ENCODE measurements around the gene ZBTB8OS.
"Not testable (repeated sequence)": the region's sequence is repeated elsewhere in the genome, so short reads cannot be mapped to it uniquely, and the experiment has no call there.

ZBTB8OS gene

GRCh38 chr1:32647308-32648134 lies 2.8 kb downstream of the ZBTB8OS start:
- H3K4me1 ChIP-seq (ENCODE audit: control insufficient read depth in 1 of 2, insufficient read depth in 2 of 2, low read length in 2 of 2) = peaks cover 4 to 19% of the 10 kb centered on the region in 2 donors
- no peak overlapping the region for H3K4me3 ChIP-seq (ENCODE audit: low read depth in 1 of 2, low read length in 2 of 2)
- H3K27ac ChIP-seq (ENCODE audit: low read length) = no peak overlapping the region

GRCh38 chr1:32644426-32644825 lies 5.9 kb downstream of the ZBTB8OS start:
- H3K36me3 ChIP-seq (ENCODE audit: control insufficient read depth in 1 of 2, insufficient read depth in 2 of 2, low read length in 2 of 2) = no peaks in the 10 kb centered on the region
- H3K9me3 ChIP-seq (ENCODE audit: control insufficient read depth in 1 of 2, low read length in 2 of 2) = no peaks in the 10 kb centered on the region
- peaks cover 0 to 10% of the 10 kb centered on the region in 2 donors for H3K4me1 ChIP-seq (ENCODE audit: control insufficient read depth in 1 of 2, insufficient read depth in 2 of 2, low read length in 2 of 2)
- no peak overlapping the region for H3K27ac ChIP-seq (ENCODE audit: low read length)
- H3K27me3 ChIP-seq (ENCODE audit: low read depth, low read length) = no peaks in the 10 kb centered on the region
- H3K4me3 ChIP-seq (ENCODE audit: low read depth in 1 of 2, low read length in 2 of 2) = no peak overlapping the region

More at GRCh38 chr1:32647308-32648134, 2.8 kb downstream of the ZBTB8OS start:
- Histone ChIP-seq H3K36me3 (ENCODE audit: control insufficient read depth in 1 of 2, insufficient read depth in 2 of 2, low read length in 2 of 2) (peaks cover 0 to 4% of the 10 kb centered on the region in 2 donors), H3K9me3 (ENCODE audit: control insufficient read depth in 1 of 2, low read length in 2 of 2) (no peaks in the 10 kb centered on the region), H3K27me3 (ENCODE audit: low read depth, low read length) (no peaks in the 10 kb centered on the region)

GRCh38 chr1:32642292-32642827 lies 8.0 kb downstream of the ZBTB8OS start:
- not testable (repeated sequence) for H3K27ac ChIP-seq (ENCODE audit: low read length); H3K27me3 ChIP-seq (ENCODE audit: low read depth, low read length); H3K4me1 ChIP-seq (ENCODE audit: control insufficient read depth in 1 of 2, insufficient read depth in 2 of 2, low read length in 2 of 2)

GRCh38 chr1:32639489-32640075 lies 10.8 kb downstream of the ZBTB8OS start:
- Histone ChIP-seq H3K27me3 (ENCODE audit: low read depth, low read length) (no peaks in the 10 kb centered on the region), H3K36me3 (ENCODE audit: control insufficient read depth in 1 of 2, insufficient read depth in 2 of 2, low read length in 2 of 2) (no peaks in the 10 kb centered on the region), H3K4me1 (ENCODE audit: control insufficient read depth in 1 of 2, insufficient read depth in 2 of 2, low read length in 2 of 2) (no peaks in the 10 kb centered on the region), H3K4me3 (ENCODE audit: low read depth in 1 of 2, low read length in 2 of 2) (no peak overlapping the region), H3K27ac (ENCODE audit: low read length) (no peak overlapping the region), H3K9me3 (ENCODE audit: control insufficient read depth in 1 of 2, low read length in 2 of 2) (no peaks in the 10 kb centered on the region)

More at GRCh38 chr1:32642292-32642827, 8.0 kb downstream of the ZBTB8OS start:
- H3K4me3 ChIP-seq (ENCODE audit: low read depth in 1 of 2, low read length in 2 of 2); H3K9me3 ChIP-seq (ENCODE audit: control insufficient read depth in 1 of 2, low read length in 2 of 2); H3K36me3 ChIP-seq (ENCODE audit: control insufficient read depth in 1 of 2, insufficient read depth in 2 of 2, low read length in 2 of 2): not testable (repeated sequence)

GRCh38 chr1:32636914-32637645 lies 13.3 kb downstream of the ZBTB8OS start:
- Histone ChIP-seq H3K27me3 (ENCODE audit: low read depth, low read length) (no peaks in the 10 kb centered on the region), H3K4me1 (ENCODE audit: control insufficient read depth in 1 of 2, insufficient read depth in 2 of 2, low read length in 2 of 2) (no peaks in the 10 kb centered on the region), H3K27ac (ENCODE audit: low read length) (no peak overlapping the region), H3K4me3 (ENCODE audit: low read depth in 1 of 2, low read length in 2 of 2) (no peak overlapping the region), H3K36me3 (ENCODE audit: control insufficient read depth in 1 of 2, insufficient read depth in 2 of 2, low read length in 2 of 2) (peaks cover 6 to 8% of the 10 kb centered on the region in 2 donors), H3K9me3 (ENCODE audit: control insufficient read depth in 1 of 2, low read length in 2 of 2) (no peaks in the 10 kb centered on the region)

GRCh38 chr1:32635508-32636277 lies 14.7 kb downstream of the ZBTB8OS start:
- no peaks in the 10 kb centered on the region for H3K9me3 ChIP-seq (ENCODE audit: control insufficient read depth in 1 of 2, low read length in 2 of 2)
- H3K27ac ChIP-seq (ENCODE audit: low read length) = no peak overlapping the region
- H3K36me3 ChIP-seq (ENCODE audit: control insufficient read depth in 1 of 2, insufficient read depth in 2 of 2, low read length in 2 of 2) = peaks cover 6 to 8% of the 10 kb centered on the region in 2 donors
- no peak overlapping the region for H3K4me3 ChIP-seq (ENCODE audit: low read depth in 1 of 2, low read length in 2 of 2)
- no peaks in the 10 kb centered on the region for H3K27me3 ChIP-seq (ENCODE audit: low read depth, low read length)
- H3K4me1 ChIP-seq (ENCODE audit: control insufficient read depth in 1 of 2, insufficient read depth in 2 of 2, low read length in 2 of 2) = no peaks in the 10 kb centered on the region

GRCh38 chr1:32632829-32633228 lies 17.5 kb downstream of the ZBTB8OS start:
- peaks cover 6 to 8% of the 10 kb centered on the region in 2 donors for H3K36me3 ChIP-seq (ENCODE audit: control insufficient read depth in 1 of 2, insufficient read depth in 2 of 2, low read length in 2 of 2)
- H3K4me3 ChIP-seq (ENCODE audit: low read depth in 1 of 2, low read length in 2 of 2) = no peak overlapping the region
- H3K27me3 ChIP-seq (ENCODE audit: low read depth, low read length) = no peaks in the 10 kb centered on the region
- no peaks in the 10 kb centered on the region for H3K9me3 ChIP-seq (ENCODE audit: control insufficient read depth in 1 of 2, low read length in 2 of 2)
- no peaks in the 10 kb centered on the region for H3K4me1 ChIP-seq (ENCODE audit: control insufficient read depth in 1 of 2, insufficient read depth in 2 of 2, low read length in 2 of 2)
- H3K27ac ChIP-seq (ENCODE audit: low read length) = no peak overlapping the region

GRCh38 chr1:32630173-32630572 lies 20.2 kb downstream of the ZBTB8OS start:
- H3K36me3 ChIP-seq (ENCODE audit: control insufficient read depth in 1 of 2, insufficient read depth in 2 of 2, low read length in 2 of 2) = peaks cover 10 to 13% of the 10 kb centered on the region in 2 donors
- H3K27me3 ChIP-seq (ENCODE audit: low read depth, low read length) = not testable (repeated sequence)

GRCh38 chr1:32627596-32628162 lies 22.7 kb downstream of the ZBTB8OS start:
- H3K27me3 ChIP-seq (ENCODE audit: low read depth, low read length) = no peaks in the 10 kb centered on the region
- H3K36me3 ChIP-seq (ENCODE audit: control insufficient read depth in 1 of 2, insufficient read depth in 2 of 2, low read length in 2 of 2) = peaks cover 5 to 7% of the 10 kb centered on the region in 2 donors
- H3K4me3 ChIP-seq (ENCODE audit: low read depth in 1 of 2, low read length in 2 of 2) = no peak overlapping the region
- H3K4me1 ChIP-seq (ENCODE audit: control insufficient read depth in 1 of 2, insufficient read depth in 2 of 2, low read length in 2 of 2) = no peaks in the 10 kb centered on the region
- H3K9me3 ChIP-seq (ENCODE audit: control insufficient read depth in 1 of 2, low read length in 2 of 2) = no peaks in the 10 kb centered on the region
- no peak overlapping the region for H3K27ac ChIP-seq (ENCODE audit: low read length)

More at GRCh38 chr1:32630173-32630572, 20.2 kb downstream of the ZBTB8OS start:
- not testable (repeated sequence) for H3K27ac ChIP-seq (ENCODE audit: low read length); H3K4me1 ChIP-seq (ENCODE audit: control insufficient read depth in 1 of 2, insufficient read depth in 2 of 2, low read length in 2 of 2); H3K9me3 ChIP-seq (ENCODE audit: control insufficient read depth in 1 of 2, low read length in 2 of 2); H3K4me3 ChIP-seq (ENCODE audit: low read depth in 1 of 2, low read length in 2 of 2)

- Histone ChIP-seq H3K9me3 (ENCODE audit: control insufficient read depth in 1 of 2, low read length in 2 of 2) (no peaks in the 10 kb centered on the region), H3K4me3 (ENCODE audit: low read depth in 1 of 2, low read length in 2 of 2) (no peak overlapping the region), H3K27me3 (ENCODE audit: low read depth, low read length) (no peaks in the 10 kb centered on the region), H3K27ac (ENCODE audit: low read length) (no peak overlapping the region), H3K4me1 (ENCODE audit: control insufficient read depth in 1 of 2, insufficient read depth in 2 of 2, low read length in 2 of 2) (no peaks in the 10 kb centered on the region), H3K36me3 (ENCODE audit: control insufficient read depth in 1 of 2, insufficient read depth in 2 of 2, low read length in 2 of 2) (peaks cover 5 to 7% of the 10 kb centered on the region in 2 donors)
Measured at GRCh38 chr1:32626176-32626575, 24.2 kb downstream of the ZBTB8OS start.
